Heart left ventricle (tissue), 16 donors: ENCODE measurements around the gene PRKCA. TPM values are rescaled to one million over a fixed set of nuclear protein-coding genes. Genes with fewer than 3 reads are reported as not detected.
A peak's percentile ranks its signal among the peaks of the same experiment; 100 is the strongest.

Experiments used
- ATAC-seq, 4 donors: fragments of 200-7000 bp; cut with Tn5 transposase; one replicate each; pipeline ENCODE4 v1.9.1; 2020 to 2022; ENCODE audit warnings: moderate library complexity in 4 of 4, mild to moderate bottlenecking in 3 of 4, moderate number of reproducible peaks in 1 of 4
- DNase-seq, 5 donors: peaks; one replicate each; pipeline ENCODE4 v3.0.0-alpha.2; 2020
- H3K27ac ChIP-seq, 12 donors: fragments of 200-600 bp; sonication (generic) in 4 of 12; one replicate each; pipeline versions ENCODE4 v1.5.0 to v1.8.0; 2016 to 2022; ENCODE audit warnings: mild to moderate bottlenecking in 2 of 12
- H3K27me3 ChIP-seq, 9 donors: fragments of 200-600 bp; sonication (generic) in 2 of 9; one replicate each; pipeline versions ENCODE4 v1.5.1 to v1.8.0; 2016 to 2022; ENCODE audit warnings: mild to moderate bottlenecking in 3 of 9
- H3K36me3 ChIP-seq, 9 donors: fragments of 200-600 bp; sonication (generic) in 2 of 9; one replicate each; pipeline versions ENCODE4 v1.5.0 to v1.8.0; 2018 to 2022; ENCODE audit warnings: mild to moderate bottlenecking in 2 of 9
- H3K4me1 ChIP-seq, 12 donors: fragments of 200-600 bp; sonication (generic) in 4 of 12; one replicate each; pipeline versions ENCODE4 v1.5.0 to v1.8.0; 2016 to 2022; ENCODE audit warnings: mild to moderate bottlenecking in 3 of 12
- H3K4me3 ChIP-seq, 12 donors: fragments of 200-600 bp; sonication (generic) in 4 of 12; one replicate each; pipeline versions ENCODE4 v1.5.0 to v1.8.0; 2017 to 2022; ENCODE audit warnings: mild to moderate bottlenecking in 9 of 12, moderate library complexity in 4 of 12
- H3K9me3 ChIP-seq, 12 donors: fragments of 200-600 bp; sonication (generic) in 4 of 12; one replicate each; pipeline versions ENCODE4 v1.5.0 to v1.8.0; 2016 to 2022; ENCODE audit warnings: mild to moderate bottlenecking in 1 of 12
- POLR2A ChIP-seq, 2 donors: fragments of 450-650 bp; IDR thresholded peaks; one replicate each; pipeline ENCODE4 v1.6.1; 2017; ENCODE audit warnings: antibody characterized with exemption in 2 of 2, mild to moderate bottlenecking in 2 of 2, moderate library complexity in 2 of 2
- WGBS, 4 donors: extraction: QIAGEN DNeasy Blood & Tissue Kit in 2 of 4; methylation state at CpG; one replicate each; pipeline versions ENCODE4 v1.1.5 to v1.1.7; 2013 to 2018; 5-methylcytosine and 5-hydroxymethylcytosine counted together
- intact Hi-C, 10 donors: fragments of 100-400 bp; cut with DNase I; formaldehyde crosslinking; loops; one replicate each; pipeline versions ENCODE4 v1.11.1 to v1.14.2; 2022
- polyA plus RNA-seq, 2 donors: library from polyadenylated mRNA; stranded (reverse); fragments of 200-250 nt; gene quantifications; one replicate each; pipeline ENCODE4 v1.2.3, GENCODE V29; 2013
- total RNA-seq, 9 donors: library from RNA; depleted of rRNA in 2 of 9; stranded (reverse); fragments of >200 nt in 2 of 9; fragmentation: NEBNext Ultra II Directional in 3 of 9; extraction: Animal tissue kit (Norgen Biotek cat#: 25700) in 3 of 9; gene quantifications; one replicate each; pipeline versions ENCODE4 v1.1.0 to v1.2.4, GENCODE V29; 2016 to 2023
- TF ChIP-seq, protein P1 (sequence below), 12 donors: fragments of 200-600 bp; sonication (generic) in 4 of 12; IDR thresholded peaks; one replicate each; pipeline versions ENCODE4 v1.5.0 to v1.8.0; 2018 to 2022; ENCODE audit warnings: antibody characterized with exemption in 12 of 12, mild to moderate bottlenecking in 5 of 12
- donor health status: ischemic (EF 13 %, LVEDD 7.1; RV severe dilation, severe dysfunction).
- donor health status: healthy with polysubstance abuse.
- donor health status: DM: no; HTN: yes; CAD: no.
- donor health status: DM: no; HTN: no; CAD: no.
- donor health status: ischemic (EF 25% LVEDD 6.9; RV normal size, moderate dysfunction).
- donor health status: ischemic (EF 25% LVEDD 5.7; RV mildly dilated, moderate dysfunction).
- donor health status: healthy.
- donor health status: DM: yes; HTN: yes; CAD: no.
- donor health status: ischemic (EF 35%, LVEDD 5.7; RV mildly dilated, moderate dysfunction).
- donor health status: nonischemic (EF 11% LVEDD 7.7; RV severe dilation, severe dysfunction).
- donor health status: DM: yes; HTN: yes; CAD: no.
- donor health status: PGD.
- donor health status: ischemic (EF 29% LVEDD 5.4; RV normal size, mild dysfunction).
- donor health status: nonischemic (EF 23%, LVEDD 6.1; RV moderate dilation, normal function).

The PRKCA gene
- total and polyA plus RNA-seq, 11 donors: 3.4 to 26.8 (median 11.4) TPM

DNA sequence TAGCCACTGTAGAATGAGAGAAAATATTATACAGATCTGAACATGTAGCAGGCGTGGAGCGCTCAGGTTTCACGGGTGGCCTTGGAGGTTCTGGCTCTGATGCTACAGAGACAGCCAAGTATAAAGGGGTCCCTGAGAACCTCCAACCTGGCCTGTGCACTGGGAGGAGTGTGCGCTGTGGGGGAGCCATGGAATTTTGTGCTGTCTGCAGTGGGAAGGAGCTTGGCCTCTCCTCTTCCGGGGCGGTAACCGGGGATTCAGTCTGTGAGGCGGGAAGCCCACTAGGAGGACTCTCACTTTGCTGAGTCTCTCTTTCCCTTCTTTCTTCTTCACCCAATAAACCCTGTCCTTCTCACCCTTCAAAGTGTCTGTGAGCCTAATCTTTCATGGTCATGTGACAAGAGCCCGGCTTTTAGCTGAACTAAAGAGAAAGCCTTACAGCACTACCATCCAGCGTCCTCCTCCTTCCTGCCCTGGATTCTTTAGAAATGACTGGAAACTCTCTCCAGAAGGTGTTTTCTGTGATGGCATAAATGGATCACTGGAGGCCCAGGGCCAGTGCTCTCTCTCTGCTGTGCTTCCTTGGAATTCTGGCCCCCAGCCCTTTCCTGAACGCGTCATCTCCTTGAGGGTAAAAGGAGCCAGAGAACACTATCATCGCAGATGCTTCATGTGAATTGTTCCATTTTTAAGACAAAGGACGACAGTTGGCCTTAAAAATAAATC is 300.4 kb downstream of the PRKCA start:
- peaks cover 0 to 13% (median 0%) of the 10 kb centered on the region in 12 donors for H3K4me1 ChIP-seq
- no peaks in the 10 kb centered on the region for H3K9me3 ChIP-seq
- H3K27me3 ChIP-seq: no peaks in the 10 kb centered on the region
- DNase-seq (peak in 3 of 5 donors; percentile 15 to 41 (median 32)), ATAC-seq (peak in 2 of 4 donors; percentile 42 to 69)
- TF ChIP-seq, protein P1, sequence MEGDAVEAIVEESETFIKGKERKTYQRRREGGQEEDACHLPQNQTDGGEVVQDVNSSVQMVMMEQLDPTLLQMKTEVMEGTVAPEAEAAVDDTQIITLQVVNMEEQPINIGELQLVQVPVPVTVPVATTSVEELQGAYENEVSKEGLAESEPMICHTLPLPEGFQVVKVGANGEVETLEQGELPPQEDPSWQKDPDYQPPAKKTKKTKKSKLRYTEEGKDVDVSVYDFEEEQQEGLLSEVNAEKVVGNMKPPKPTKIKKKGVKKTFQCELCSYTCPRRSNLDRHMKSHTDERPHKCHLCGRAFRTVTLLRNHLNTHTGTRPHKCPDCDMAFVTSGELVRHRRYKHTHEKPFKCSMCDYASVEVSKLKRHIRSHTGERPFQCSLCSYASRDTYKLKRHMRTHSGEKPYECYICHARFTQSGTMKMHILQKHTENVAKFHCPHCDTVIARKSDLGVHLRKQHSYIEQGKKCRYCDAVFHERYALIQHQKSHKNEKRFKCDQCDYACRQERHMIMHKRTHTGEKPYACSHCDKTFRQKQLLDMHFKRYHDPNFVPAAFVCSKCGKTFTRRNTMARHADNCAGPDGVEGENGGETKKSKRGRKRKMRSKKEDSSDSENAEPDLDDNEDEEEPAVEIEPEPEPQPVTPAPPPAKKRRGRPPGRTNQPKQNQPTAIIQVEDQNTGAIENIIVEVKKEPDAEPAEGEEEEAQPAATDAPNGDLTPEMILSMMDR (IDR thresholded peaks at IDR 0.05): no peak
- TF ChIP-seq POLR2A (IDR thresholded peaks at IDR 0.05): no peak
- H3K27ac ChIP-seq: peak overlapping the region in 1 of 12 donors; percentile 26
- H3K36me3 ChIP-seq: no peaks in the 10 kb centered on the region
- H3K4me3 ChIP-seq: no peak overlapping the region
- intact Hi-C loops: no loop called here
- 73 to 80% (median 76%) methylated on average over 14 of the region's 14 CpGs for WGBS, 4 donors

DNA sequence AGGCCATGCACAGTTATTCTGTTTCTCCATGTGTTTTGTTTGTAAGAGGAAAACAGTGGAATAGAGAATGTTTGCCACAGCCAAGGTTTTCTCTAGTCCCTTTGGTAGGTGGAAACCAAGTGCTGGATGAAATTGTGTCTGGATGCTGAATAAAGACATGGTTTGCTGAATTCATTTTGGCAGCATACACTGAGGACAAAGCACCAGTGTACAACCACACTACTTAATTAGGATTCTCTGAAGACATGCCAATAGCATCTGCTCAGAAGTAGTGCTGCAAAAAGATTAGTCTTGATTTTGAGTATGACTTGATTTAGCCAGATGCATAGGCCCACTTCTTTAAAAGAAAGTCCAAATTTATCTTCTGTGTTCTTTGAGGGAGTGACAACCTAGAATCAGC is 302.0 kb downstream of the PRKCA start:
- H3K9me3 ChIP-seq: no peaks in the 10 kb centered on the region
- ATAC-seq: no peak
- no peaks in the 10 kb centered on the region for H3K36me3 ChIP-seq
- no peak for DNase-seq
- H3K4me3 ChIP-seq: no peak overlapping the region
- H3K4me1 ChIP-seq: peaks cover 0 to 13% (median 0%) of the 10 kb centered on the region in 12 donors
- H3K27ac ChIP-seq: no peak overlapping the region
- H3K27me3 ChIP-seq: no peaks in the 10 kb centered on the region
- intact Hi-C loops: no loop called here
- no peak for TF ChIP-seq POLR2A (IDR thresholded peaks at IDR 0.05)
- TF ChIP-seq, protein P1 (IDR thresholded peaks at IDR 0.05): no peak

DNA sequence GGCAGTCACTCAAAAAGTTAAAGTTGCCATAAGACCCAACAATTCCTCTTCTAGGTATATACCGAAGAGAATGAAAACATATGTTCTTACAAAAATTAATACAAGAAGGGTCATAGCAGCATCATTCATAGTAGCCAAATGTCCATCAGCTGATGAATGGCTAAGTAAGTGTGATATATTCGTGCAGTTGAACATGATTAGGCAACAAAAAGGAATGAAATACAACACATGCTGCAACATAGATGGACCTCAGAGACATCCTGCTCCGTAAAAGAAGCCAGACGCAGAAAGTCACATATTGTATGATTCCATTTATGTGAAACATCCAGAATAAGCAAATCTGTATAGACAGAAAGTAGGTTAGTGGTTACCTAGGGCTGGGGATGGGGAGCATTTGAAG is 303.1 kb downstream of the PRKCA start:
- DNase-seq (no peak), ATAC-seq (no peak)
- Histone ChIP-seq H3K4me3 (no peak overlapping the region), H3K36me3 (no peaks in the 10 kb centered on the region), H3K9me3 (peaks cover 0 to 7% (median under 1%) of the 10 kb centered on the region in 12 donors), H3K27ac (no peak overlapping the region), H3K4me1 (peaks cover 0 to 13% (median 0%) of the 10 kb centered on the region in 12 donors), H3K27me3 (no peaks in the 10 kb centered on the region)
- intact Hi-C loops: no loop called here
- 75 to 91% (median 84%) methylated on average over 4 of the region's 4 CpGs for WGBS, 4 donors
- TF ChIP-seq, protein P1 (IDR thresholded peaks at IDR 0.05): no peak
- TF ChIP-seq POLR2A (IDR thresholded peaks at IDR 0.05): no peak

DNA sequence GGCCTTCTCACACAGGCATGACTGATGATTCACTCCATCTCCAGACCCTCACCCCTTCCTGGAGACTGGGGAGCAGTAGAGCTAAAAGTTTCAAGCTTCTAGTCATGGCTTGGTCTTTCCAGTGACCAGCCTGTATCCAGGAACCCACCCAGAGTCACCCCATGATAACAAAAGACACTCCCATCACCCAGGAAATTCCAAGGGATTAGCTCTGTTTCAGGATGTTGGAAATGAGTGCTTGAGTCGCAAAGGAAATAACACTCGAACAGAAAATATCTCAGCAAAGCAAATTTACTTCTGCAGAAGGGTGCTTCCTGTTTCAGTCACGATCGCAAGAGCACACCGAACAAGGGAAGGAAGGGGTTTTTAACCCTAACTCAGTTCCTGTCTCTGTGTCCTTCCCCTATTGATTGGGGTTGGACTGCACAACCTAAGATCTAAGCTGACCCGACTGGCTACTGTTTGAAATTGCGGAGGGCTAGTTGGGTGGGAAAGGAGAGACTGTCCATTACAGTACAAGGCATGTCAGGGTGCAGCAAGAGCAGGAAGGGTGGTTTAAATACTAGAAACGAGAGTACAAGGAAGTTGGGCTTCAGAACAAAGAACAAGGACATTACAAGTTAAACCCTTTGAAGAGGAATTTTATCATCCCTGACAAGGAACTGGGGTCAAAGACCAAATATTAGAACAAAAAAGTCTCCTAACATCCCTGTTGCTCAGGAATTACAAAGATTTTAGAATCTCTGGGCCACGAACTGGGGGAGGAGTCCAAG is 308.1 kb downstream of the PRKCA start:
- WGBS, 4 donors: 53 to 77% (median 59%) methylated on average over 9 of the region's 9 CpGs
- intact Hi-C loops: no loop called here
- Histone ChIP-seq H3K27me3 (no peaks in the 10 kb centered on the region), H3K4me3 (no peak overlapping the region), H3K4me1 (no peaks in the 10 kb centered on the region), H3K36me3 (no peaks in the 10 kb centered on the region), H3K9me3 (peaks cover 0 to 19% (median 8%) of the 10 kb centered on the region in 12 donors), H3K27ac (no peak overlapping the region)
- no peak for DNase-seq
- no peak for ATAC-seq
- no peak for TF ChIP-seq POLR2A (IDR thresholded peaks at IDR 0.05)
- TF ChIP-seq, protein P1 (IDR thresholded peaks at IDR 0.05): no peak
